Skin epidermis (tissue), 12 donors: ENCODE measurements around the gene BCKDK.
A peak's percentile ranks its signal among the peaks of the same experiment; 100 is the strongest.
"Not testable (repeated sequence)": the region's sequence is repeated elsewhere in the genome, so short reads cannot be mapped to it uniquely, and the experiment has no call there.

Experiments
- H3K27ac ChIP-seq, 21 experiments: fragments of 200-600 bp; sonication (generic) in 11 of 21; one replicate each; pipeline ENCODE4 v1.5.0; 2020; ENCODE audit warnings: mild to moderate bottlenecking in 3 of 21, inconsistent platforms in 2 of 21, moderate library complexity in 2 of 21
- H3K4me3 ChIP-seq, 7 experiments: fragments of 200-600 bp; sonication (generic) in 2 of 7; one replicate each; pipeline ENCODE4 v1.5.0; 2020; ENCODE audit warnings: inconsistent platforms in 2 of 7, mild to moderate bottlenecking in 2 of 7, moderate library complexity in 1 of 7

Gene BCKDK

GRCh38 chr16:31134625-31135534, 26.7 kb downstream of the BCKDK start:
- H3K27ac ChIP-seq: peak overlapping the region in 20 of 21 experiments; percentile 8 to 93 (median 78)
- H3K4me3 ChIP-seq: peak overlapping the region; percentile 26 to 63 (median 36)

GRCh38 chr16:31135535-31136286, 27.5 kb downstream of the BCKDK start, which contains the start of gene PRSS8:
Gene PRSS8 (minus strand): TSS chr16:31135727. CDS start chr16:31135498, 229 bp downstream.
- Histone ChIP-seq H3K27ac (peak within 1 kb of the TSS in 20 of 21 experiments; percentile 8 to 93 (median 78)), H3K4me3 (peak within 1 kb of the TSS; percentile 26 to 63 (median 36))

DNA sequence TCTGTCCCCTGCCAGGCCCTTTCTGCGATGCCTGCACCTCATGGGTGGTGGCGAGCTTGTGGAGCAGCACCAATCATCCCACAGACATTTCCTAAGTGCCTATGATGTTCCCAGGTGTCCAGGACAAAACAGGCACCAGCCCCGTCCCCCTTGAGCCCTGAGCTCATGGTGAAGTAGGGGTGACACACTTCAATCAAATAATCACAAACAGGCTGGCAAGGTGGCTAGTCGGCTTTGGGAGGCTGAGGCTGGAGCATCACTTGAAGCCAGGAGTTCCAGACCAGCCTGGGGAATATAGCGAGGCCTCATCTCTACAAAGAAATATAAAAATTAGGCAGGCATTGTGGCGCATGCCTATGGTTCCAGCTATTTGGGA, 28.1 kb downstream of the BCKDK start:
- H3K27ac ChIP-seq: peak overlapping the region in 2 of 21 experiments; percentile 74 to 83

DNA sequence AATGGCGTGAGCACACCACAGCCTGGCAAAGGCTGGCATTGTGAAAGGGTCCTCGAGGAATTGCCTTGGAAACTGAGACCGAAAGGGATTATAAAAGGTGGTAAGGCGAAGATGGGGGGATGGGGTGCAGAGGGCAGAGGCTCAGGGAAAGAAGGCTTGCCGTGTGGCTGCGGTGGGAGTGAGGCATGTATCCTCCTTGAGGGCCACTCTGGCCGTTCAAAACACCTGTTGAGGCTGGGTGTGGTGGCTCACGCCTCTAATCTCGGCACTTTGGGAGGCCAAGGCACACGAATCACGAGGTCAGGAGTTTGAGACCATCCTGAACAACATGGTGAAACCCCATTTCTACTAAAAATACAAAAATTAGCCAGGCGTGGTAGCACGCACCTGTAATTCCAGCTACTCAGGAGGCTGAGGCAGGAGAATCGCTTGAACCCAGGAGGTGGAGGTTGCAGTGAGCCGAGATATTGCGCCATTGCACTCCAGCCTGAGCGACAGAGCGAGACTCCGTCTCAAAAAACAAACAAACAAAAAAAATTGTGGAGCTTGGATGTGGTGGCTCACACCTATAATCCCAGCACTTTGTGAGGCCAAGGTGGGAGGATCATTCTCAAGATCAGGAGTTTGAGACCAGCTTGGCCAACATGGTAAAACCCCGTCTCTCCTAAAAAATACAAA, 28.8 kb downstream of the BCKDK start:
- not testable (repeated sequence) for H3K27ac ChIP-seq

More for the DNA sequence above, 28.1 kb downstream of the BCKDK start:
- H3K4me3 ChIP-seq: no peak overlapping the region

GRCh38 chr16:31138621-31139578, 30.7 kb downstream of the BCKDK start:
- Histone ChIP-seq H3K4me3 (no peak overlapping the region), H3K27ac (peak overlapping the region in 14 of 21 experiments; percentile 12 to 75 (median 48))

More for the DNA sequence above, 28.8 kb downstream of the BCKDK start:
- not testable (repeated sequence) for H3K4me3 ChIP-seq

- H3K27ac ChIP-seq: peak overlapping the region in 20 of 21 experiments; percentile 72 to 96 (median 86)
- H3K4me3 ChIP-seq: peak overlapping the region in 1 of 7 experiments; percentile 26
These were observed 32.9 kb downstream of the BCKDK start for GRCh38 chr16:31141071-31141469.

DNA sequence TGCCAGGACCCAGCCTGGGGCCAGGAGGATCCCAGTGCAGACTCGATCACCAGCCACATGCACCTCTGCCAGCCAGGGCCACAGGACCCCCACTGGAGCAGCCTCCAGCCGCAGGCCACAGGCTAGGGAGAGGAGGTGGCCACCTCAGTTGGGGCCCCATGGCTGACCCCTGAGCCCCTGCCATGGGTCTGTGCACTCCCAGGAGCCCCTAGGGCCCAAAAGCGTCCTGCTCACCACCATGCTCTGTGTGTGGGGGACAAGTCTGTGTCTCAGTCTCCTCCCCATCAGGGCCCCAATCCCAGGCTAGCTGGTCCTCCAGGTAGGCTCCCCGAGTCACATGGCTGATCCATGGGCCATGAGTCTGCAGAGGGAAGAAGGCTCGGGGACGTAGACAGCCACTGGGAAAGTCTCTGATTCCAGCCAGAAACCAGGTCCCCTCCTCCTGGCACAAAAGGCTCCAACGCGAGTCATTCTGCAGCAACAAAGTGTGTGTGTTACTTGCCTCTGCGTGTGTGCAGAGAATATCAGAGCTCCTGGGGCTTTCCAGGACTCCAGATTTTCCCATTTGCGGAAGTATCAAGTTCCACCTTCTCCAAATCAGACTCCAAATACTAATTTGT, 33.4 kb downstream of the BCKDK start:
- H3K4me3 ChIP-seq: peak overlapping the region in 5 of 7 experiments; percentile 26 to 51 (median 34)
- H3K27ac ChIP-seq: peak overlapping the region in 20 of 21 experiments; percentile 72 to 96 (median 86)

- Histone ChIP-seq H3K27ac (peak overlapping the region; percentile 19 to 96 (median 86)), H3K4me3 (peak overlapping the region; percentile 26 to 51 (median 35))
These were observed 34.2 kb downstream of the BCKDK start for GRCh38 chr16:31142109-31143010.

DNA sequence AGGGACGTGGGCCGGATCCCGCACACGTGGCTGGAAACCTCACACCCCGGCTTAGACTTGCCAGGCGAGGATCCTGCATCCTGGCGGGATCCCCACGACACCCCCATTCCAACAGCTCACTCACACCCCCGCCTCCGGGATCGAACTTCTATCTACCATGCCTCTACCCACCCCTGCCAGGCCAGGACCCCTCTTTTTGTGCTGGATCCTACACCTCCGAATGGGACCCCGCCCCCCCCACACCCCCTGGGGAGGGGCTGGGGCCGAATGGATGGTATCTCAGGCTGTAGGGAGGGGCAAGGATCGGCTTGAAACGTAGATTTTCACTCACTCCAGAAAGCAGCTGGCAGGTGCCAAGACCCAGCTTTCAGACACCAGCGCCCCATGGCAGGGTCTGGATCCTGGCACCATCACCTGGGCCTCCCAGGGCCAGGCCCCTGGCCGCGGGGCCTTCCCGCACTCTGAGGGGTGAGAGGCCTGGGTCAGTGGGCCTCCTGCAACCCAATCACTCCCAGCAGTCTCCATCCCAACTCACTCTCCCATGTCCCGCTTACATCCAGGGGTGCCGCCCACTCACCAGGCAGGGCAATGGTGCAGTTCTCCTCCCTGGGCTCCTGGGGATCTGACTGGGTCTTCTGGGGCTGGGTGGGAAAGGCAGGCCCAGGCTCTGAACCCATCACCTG, 35.0 kb downstream of the BCKDK start:
- H3K4me3 ChIP-seq: peak overlapping the region; percentile 26 to 51 (median 35)
- peak overlapping the region in 20 of 21 experiments; percentile 72 to 96 (median 84) for H3K27ac ChIP-seq

DNA sequence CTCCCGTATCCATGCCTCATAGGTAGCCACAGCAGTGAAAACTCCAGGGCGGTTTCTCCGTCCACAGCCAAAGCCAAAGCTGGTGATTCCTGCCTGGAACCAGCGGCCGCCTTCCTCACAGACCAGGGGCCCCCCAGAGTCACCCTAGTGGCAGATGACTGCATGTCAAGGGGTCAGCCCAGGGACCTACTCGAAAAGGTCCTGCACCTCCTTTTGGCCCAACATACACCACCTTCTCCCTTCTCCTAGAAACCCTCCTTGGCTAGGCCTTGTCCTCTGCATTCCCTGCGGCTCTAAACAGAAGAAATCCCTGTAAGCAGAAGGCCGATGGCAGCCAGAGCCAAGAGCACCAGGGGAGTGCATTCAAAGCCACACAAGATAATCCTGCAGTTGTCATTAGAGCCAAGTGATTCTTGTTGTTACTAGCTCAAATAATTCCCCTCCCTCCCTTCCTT, 35.5 kb downstream of the BCKDK start:
- no peak overlapping the region for H3K4me3 ChIP-seq
- H3K27ac ChIP-seq: no peak overlapping the region

DNA sequence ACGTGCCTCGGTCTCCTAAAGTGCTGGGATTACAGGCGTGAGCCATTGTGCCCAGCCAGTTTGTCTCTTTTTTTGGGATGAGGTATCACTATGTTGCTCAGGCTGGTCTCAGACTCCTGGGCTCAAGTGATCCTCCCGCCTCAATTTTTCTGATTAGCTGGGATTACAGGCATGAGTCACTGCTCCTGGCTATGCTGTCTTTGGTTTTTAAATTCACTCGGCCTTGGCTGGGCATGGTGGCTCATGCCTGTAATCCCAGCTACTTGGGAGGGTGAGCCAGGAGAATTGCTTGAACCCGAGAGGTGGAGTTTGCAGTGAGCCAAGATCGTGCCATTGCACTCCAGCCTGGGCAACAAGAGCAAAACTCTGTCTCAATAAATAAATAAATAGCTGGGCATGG, 36.2 kb downstream of the BCKDK start:
- H3K27ac ChIP-seq, H3K4me3 ChIP-seq: not testable (repeated sequence)

DNA sequence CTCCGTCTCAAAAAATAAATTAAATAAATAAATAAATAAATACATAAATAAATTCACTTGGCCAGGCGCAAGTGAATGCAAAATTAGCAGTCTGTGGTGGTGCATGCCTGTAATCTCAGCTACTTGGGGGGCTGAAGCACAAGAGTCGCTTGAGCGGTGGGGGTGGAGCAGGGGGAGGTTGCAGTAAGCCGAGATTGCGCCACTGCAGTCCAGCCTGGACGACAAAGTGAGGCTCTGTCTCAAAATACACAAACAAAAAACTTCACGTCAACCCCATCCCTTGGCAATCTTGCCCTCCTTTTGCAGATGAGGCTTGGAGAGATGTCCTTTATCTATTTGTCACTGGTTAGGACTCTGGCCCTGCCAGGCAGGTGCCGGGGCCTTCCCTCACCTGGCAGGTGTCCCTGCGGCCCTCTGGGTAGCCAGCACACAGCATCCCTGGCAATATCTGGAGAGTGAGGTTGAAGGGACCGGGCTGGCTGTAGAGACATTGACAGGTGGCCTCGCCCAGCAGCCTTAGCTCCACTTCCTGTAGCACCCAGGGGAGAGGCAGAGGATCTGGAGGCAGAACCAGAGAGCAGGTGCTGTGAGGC, 37.3 kb downstream of the BCKDK start:
- no peak overlapping the region for H3K4me3 ChIP-seq
- no peak overlapping the region for H3K27ac ChIP-seq

DNA sequence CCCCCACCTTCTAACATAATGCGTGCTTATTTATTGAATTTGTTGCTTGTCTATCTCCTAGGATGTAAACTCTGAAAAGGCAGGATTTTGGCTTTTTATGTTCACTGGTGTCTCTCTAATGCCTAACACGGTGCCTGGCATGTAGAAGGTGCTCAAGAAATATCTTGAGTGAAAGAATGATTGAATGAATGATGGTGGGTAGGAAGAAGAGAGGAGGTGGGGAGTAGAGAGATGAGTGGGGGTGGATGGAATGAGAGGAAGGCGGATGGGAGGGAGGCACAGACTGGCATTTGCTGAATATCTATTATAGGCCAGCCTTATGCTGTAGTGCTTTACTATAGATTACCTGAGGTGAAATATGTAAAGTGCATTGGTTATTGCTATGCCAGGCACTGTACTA, 39.4 kb downstream of the BCKDK start:
- no peak overlapping the region for H3K4me3 ChIP-seq

GRCh38 chr16:31148281-31148728, 40.1 kb downstream of the BCKDK start:
- peak overlapping the region in 2 of 7 experiments; percentile 3 to 26 for H3K4me3 ChIP-seq
- peak overlapping the region in 2 of 21 experiments; percentile 19 to 35 for H3K27ac ChIP-seq

More for the DNA sequence above, 39.4 kb downstream of the BCKDK start:
- H3K27ac ChIP-seq: no peak overlapping the region

DNA sequence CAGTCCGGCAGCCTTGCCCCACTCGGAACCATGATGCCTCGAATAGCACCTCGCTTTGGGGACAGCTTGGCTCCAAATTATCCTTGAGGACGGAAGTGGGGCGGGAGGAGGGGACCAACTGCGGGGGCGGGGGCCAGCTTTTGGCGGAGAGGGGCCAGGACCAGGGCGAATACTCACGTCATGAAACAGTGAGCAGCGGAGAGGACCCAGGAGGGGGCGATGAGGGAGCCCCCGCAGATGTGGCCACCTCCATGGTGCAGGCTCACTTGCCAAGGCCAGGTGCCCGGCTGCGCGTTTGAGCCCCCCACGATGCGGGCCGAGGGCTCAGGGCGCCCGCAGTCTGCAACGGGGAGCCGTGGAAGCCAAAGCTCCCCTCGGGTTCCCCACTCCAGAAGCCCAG, 40.7 kb downstream of the BCKDK start:
- Histone ChIP-seq H3K4me3 (no peak overlapping the region), H3K27ac (peak overlapping the region in 4 of 21 experiments; percentile 10 to 43 (median 22))

DNA sequence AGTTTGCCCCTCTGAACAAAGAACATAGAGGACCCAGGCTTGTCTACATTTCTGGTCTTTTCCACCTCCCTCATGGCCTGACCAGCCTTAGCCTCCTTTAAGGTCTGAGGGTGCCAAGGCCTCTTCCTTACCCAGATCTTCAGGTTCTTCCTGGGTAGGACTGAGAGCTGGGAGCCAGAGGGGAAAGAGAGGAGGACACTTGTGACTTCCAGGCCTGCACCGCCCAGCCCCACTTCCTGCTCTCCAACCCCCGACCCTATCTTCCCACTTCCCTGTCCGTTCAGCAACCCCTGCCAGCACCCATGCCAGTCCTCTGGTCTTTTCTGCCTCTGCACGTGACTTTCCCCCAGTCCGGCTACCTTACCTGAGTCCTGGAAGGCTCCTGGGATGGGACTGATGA, 41.1 kb downstream of the BCKDK start:
- H3K4me3 ChIP-seq: no peak overlapping the region
- H3K27ac ChIP-seq: peak overlapping the region in 4 of 21 experiments; percentile 10 to 57 (median 26)
